GM12891 (cell line): ENCODE measurements around the gene HK3.

ENCODE experiments used
- DNase-seq: peaks from one replicate; pipeline ENCODE4 v3.0.0; 2011; ENCODE audit warnings: low spot score; ENCODE audit not compliant: insufficient read length
- FAIRE-seq: peaks from 2 replicates; lab custom pipeline; 2011; peaks lifted over from hg19 to GRCh38; lab: Jason Lieb, UNC
- PAX5 ChIP-seq: IDR thresholded peaks from 2 replicates; pipeline ENCODE4 v1.6.1; 2011; ENCODE audit warnings: low read length, moderate library complexity, mild to moderate bottlenecking; ENCODE audit not compliant: insufficient read depth, severe bottlenecking
- POLR2A ChIP-seq: IDR thresholded peaks from 2 replicates; pipeline ENCODE4 v1.6.1; 2011; ENCODE audit warnings: low read depth, low read length, control low read depth
- POLR2AphosphoS5 ChIP-seq: IDR thresholded peaks from 2 replicates; pipeline ENCODE4 v1.6.1; 2011; ENCODE audit warnings: low read depth, low read length, control low read depth
- POU2F2 ChIP-seq: IDR thresholded peaks from 2 replicates; pipeline ENCODE4 v1.6.1; 2011; ENCODE audit warnings: low read depth, mild to moderate bottlenecking, control low read depth, low read length, moderate library complexity
- SPI1 ChIP-seq: IDR thresholded peaks from 2 replicates; pipeline ENCODE4 v1.6.1; 2011; ENCODE audit warnings: low read depth, low read length, control low read depth
- TAF1 ChIP-seq: IDR thresholded peaks from 2 replicates; pipeline ENCODE4 v1.6.1; 2011; ENCODE audit warnings: low read depth, low read length, control low read depth

HK3 gene

DNA sequence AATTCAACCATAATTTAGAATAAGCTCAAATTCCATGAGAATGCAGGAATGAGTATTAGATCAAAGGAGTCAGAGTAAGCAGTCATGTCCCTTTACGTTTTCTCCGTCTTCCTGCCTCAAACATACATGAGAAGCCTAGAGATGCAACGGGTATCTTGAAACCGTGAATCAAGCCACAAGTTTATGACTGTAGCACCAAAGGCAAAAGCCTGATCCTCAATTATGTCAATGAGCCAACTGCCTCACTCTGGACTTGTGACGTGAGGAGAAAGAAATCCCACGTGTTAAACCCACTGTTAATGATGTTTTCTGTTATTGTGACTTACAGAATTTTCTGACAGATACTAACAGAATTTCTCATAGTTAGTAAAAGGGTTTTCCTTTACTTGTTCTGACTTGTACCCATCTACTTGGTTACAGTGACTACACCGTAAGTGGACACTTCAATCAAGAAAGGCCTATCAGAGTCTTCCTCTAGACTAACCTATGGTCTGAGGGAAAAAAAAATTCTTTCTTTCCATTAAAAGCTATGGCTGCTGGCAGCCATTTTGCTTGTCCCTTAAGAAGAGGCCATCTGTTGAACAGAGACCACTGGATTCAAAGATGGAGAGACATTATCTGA is 35.3 kb upstream of the HK3 start:
- FAIRE-seq (no peak), DNase-seq (no peak)
- TF ChIP-seq SPI1 (no peak), POLR2AphosphoS5 (no peak), PAX5 (no peak), POLR2A (no peak), TAF1 (no peak)

GRCh38 chr5:176929654-176930053 is 30.5 kb upstream of the HK3 start:
- no peak for DNase-seq
- TF ChIP-seq SPI1 (no peak), POLR2A (no peak), POLR2AphosphoS5 (no peak), PAX5 (no peak), TAF1 (no peak), POU2F2 (no peak)
- no peak for FAIRE-seq

GRCh38 chr5:176927562-176927961 is 28.4 kb upstream of the HK3 start:
- DNase-seq (no peak), FAIRE-seq (no peak)
- TF ChIP-seq TAF1 (no peak), POLR2A (no peak), SPI1 (no peak), POLR2AphosphoS5 (no peak), PAX5 (no peak), POU2F2 (no peak)

DNA sequence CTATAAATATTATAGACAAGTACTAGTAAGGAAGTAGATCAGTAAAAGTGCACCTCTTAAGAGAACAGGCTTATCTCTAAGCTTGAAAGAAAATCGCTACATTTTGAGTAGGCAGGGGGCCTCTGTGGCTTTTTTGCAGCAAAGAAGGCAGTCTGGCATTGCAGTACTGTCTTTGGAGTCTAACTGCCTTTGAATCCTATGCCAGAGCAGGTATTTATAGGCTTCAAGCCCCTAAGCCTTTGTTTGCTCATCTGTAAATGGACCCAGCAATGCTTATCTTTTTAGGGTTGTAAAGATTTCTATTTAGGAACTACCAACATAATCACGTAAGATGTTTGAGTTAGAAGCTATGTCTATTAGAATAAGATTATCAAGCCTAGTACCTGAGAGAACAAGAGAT is 23.7 kb upstream of the HK3 start:
- FAIRE-seq (no peak), DNase-seq (no peak)
- no peak for TF ChIP-seq TAF1
- TF ChIP-seq POU2F2: no peak
- no peak for TF ChIP-seq SPI1
- no peak for TF ChIP-seq PAX5
- TF ChIP-seq POLR2A: no peak
- no peak for TF ChIP-seq POLR2AphosphoS5

DNA sequence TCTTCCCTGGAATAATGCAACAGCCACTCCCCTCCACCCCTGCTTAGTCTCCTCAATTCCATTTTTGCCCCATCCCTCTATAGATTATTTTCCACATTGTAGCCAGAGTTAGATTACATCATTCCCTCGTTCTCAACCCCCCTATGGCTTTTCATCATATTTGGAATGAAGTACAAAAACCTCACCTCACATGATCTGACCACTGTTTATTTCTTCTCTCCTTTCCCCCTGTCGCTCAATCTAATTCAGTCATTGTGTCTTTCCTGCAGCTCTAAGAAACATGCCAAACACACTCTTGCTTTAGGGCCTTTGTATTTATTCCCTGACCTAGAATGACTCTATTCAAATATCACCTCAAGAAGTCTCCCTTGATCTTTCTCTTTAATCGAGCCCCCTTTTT is 22.6 kb upstream of the HK3 start:
- TF ChIP-seq TAF1 (no peak), POLR2AphosphoS5 (no peak), POLR2A (no peak), PAX5 (no peak), POU2F2 (no peak), SPI1 (no peak)
- FAIRE-seq (no peak), DNase-seq (no peak)

DNA sequence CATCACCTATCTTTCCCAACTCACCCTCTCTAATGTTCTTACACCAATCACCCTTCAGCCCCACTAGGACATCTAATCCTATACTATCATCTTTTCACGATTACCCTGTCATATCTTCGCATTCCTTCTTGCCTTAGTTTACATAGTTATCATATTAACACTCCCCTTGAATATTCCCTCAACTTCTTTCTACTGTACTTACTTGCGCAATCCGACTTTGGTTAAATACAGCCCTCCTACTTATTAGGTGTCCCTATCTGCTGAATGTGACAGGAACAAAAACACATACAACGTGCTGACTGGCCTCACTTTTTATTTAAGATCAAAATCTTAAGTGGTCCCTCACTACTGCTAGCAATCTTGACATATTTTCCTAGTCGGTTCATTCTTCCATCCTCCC is 19.5 kb upstream of the HK3 start:
- FAIRE-seq: no peak
- no peak for TF ChIP-seq SPI1
- TF ChIP-seq PAX5: no peak
- TF ChIP-seq POLR2AphosphoS5: no peak
- TF ChIP-seq TAF1: no peak
- TF ChIP-seq POU2F2: no peak
- no peak for DNase-seq

- DNase-seq (no peak), FAIRE-seq (no peak)
- TF ChIP-seq POLR2AphosphoS5: no peak
- no peak for TF ChIP-seq POU2F2
- TF ChIP-seq PAX5: no peak
- no peak for TF ChIP-seq TAF1
- no peak for TF ChIP-seq SPI1
- no peak for TF ChIP-seq POLR2A
Measured at GRCh38 chr5:176916337-176916736, 17.2 kb upstream of the HK3 start.

DNA sequence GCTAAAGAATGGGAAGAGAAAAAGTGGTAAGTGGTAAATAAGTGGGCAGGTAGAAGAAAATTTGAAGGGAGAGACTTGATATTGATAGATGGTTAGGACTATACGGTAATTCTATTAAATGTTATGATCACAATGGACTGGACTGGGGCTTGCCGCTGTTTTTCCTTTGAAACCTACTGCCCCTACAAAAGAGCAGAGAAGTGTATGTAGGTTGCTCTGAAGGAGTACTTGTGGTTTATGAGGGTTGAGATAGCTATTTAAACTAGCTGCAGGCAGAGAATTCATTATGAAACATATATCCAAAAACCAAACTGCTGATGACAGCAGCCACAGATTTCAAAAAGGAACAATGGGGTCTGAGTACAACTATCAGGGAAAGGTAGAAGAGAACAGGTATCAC is 16.8 kb upstream of the HK3 start:
- DNase-seq (no peak), FAIRE-seq (no peak)
- TF ChIP-seq PAX5: no peak
- no peak for TF ChIP-seq SPI1
- no peak for TF ChIP-seq POLR2AphosphoS5
- no peak for TF ChIP-seq POU2F2
- no peak for TF ChIP-seq POLR2A
- no peak for TF ChIP-seq TAF1

GRCh38 chr5:176912115-176912514 is 13.0 kb upstream of the HK3 start:
- FAIRE-seq (no peak), DNase-seq (no peak)
- TF ChIP-seq PAX5: no peak
- TF ChIP-seq POU2F2: no peak
- TF ChIP-seq POLR2A: no peak
- TF ChIP-seq SPI1: no peak

DNA sequence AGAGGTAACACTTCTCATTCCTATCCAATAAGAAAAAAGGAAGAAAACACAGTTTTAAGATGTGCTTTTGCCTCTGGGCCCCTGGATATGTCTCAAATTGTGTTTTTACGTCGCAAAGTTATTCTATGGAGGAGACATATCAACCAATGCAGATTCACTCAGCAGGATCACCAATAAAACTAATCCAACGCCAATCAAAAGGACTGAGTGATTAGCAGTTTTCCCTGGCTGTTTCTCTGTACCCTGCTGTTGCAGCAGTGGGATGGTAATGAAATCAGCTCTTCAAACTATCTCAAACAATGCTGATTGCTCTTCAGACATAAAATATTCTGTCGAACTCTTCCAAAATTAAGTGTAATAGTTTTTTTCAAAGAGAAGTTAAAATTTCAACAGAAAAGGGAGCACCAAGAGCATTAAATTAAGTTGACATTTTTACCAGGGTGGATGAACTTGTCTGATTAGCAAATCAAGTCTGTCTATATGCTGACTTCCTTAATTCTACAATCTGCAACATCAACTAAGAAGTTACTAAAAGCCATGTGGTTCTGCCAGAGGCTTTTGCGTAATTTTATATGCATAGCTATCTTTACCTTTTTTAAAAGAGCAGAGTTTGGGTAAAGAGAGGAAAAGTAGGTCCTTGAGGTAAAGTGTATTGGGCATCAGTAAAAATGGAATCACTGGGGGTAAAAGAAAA is 9.7 kb upstream of the HK3 start:
- DNase-seq (no peak), FAIRE-seq (no peak)

More for the DNA sequence above, 9.7 kb upstream of the HK3 start:
- TF ChIP-seq POLR2A (no peak), POU2F2 (no peak), PAX5 (no peak), SPI1 (no peak), POLR2AphosphoS5 (no peak), TAF1 (no peak)
